Neural progenitor cell (in vitro differentiated cells): ENCODE data around the gene MOCOS. TPM values are rescaled to one million over a fixed set of nuclear protein-coding genes. Genes with fewer than 3 reads are reported as not detected.

Source experiments
- DNase-seq: peaks from one replicate; pipeline ENCODE4 v3.0.0-alpha.2; 2016; ENCODE audit warnings: low spot score
- H2AFZ ChIP-seq: fragments of 200-600 bp; sonication (generic); replicated peaks from 2 replicates; pipeline ENCODE4 v1.6.1; 2016; ENCODE audit warnings: antibody characterized with exemption
- H3F3A ChIP-seq: fragments of 200-600 bp; sonication (generic); 2 replicates; pipeline ENCODE4 v1.6.1; 2016; ENCODE audit warnings: antibody characterized with exemption, low read depth
- H3K27ac ChIP-seq: fragments of 200-600 bp; sonication (generic); 2 replicates; pipeline ENCODE4 v1.5.1; 2016; ENCODE audit warnings: mild to moderate bottlenecking
- H3K27me3 ChIP-seq: fragments of 200-600 bp; sonication (generic); 2 replicates; pipeline ENCODE4 v1.6.1; 2016; ENCODE audit warnings: mild to moderate bottlenecking, moderate library complexity
- H3K36me3 ChIP-seq: fragments of 200-600 bp; sonication (generic); 2 replicates; pipeline ENCODE4 v1.5.1; 2016
- H3K4me1 ChIP-seq: fragments of 200-600 bp; sonication (generic); 2 replicates; pipeline ENCODE4 v1.6.1; 2016; ENCODE audit warnings: mixed run types
- H3K4me2 ChIP-seq: fragments of 200-600 bp; sonication (generic); 2 replicates; pipeline ENCODE4 v1.6.1; 2016
- H3K4me3 ChIP-seq: fragments of 200-600 bp; sonication (generic); 2 replicates; pipeline ENCODE4 v1.5.1; 2016
- H3K79me2 ChIP-seq: fragments of 200-600 bp; sonication (generic); 2 replicates; pipeline ENCODE4 v1.6.1; 2016; ENCODE audit warnings: low read depth
- H3K9ac ChIP-seq: fragments of 200-600 bp; sonication (generic); 2 replicates; pipeline ENCODE4 v1.6.1; 2016
- H3K9me3 ChIP-seq: fragments of 200-600 bp; sonication (generic); 2 replicates; pipeline ENCODE4 v1.5.1; 2016; ENCODE audit warnings: low read depth
- H4K20me1 ChIP-seq: fragments of 200-600 bp; sonication (generic); 2 replicates; pipeline ENCODE4 v1.6.1; 2016; ENCODE audit warnings: low read depth
- H3K27ac Mint-ChIP-seq: 3 replicates; pipeline ENCODE4 v1.8.0; 2021; ENCODE audit warnings: mixed read lengths
- H3K27me3 Mint-ChIP-seq: 2 replicates; pipeline ENCODE4 v1.8.0; 2022; ENCODE audit warnings: low read depth, mild to moderate bottlenecking, inconsistent platforms, moderate library complexity, mixed read lengths; ENCODE audit not compliant: insufficient read depth
- H3K36me3 Mint-ChIP-seq: 3 replicates; pipeline ENCODE4 v1.8.0; 2021; ENCODE audit warnings: mixed read lengths
- H3K4me1 Mint-ChIP-seq: 3 replicates; pipeline ENCODE4 v1.8.0; 2021; ENCODE audit warnings: mixed read lengths
- H3K4me3 Mint-ChIP-seq: 3 replicates; pipeline ENCODE4 v1.8.0; 2021; ENCODE audit warnings: mild to moderate bottlenecking, moderate library complexity, mixed read lengths
- H3K9me3 Mint-ChIP-seq: 3 replicates; pipeline ENCODE4 v1.8.0; 2020; ENCODE audit warnings: mixed read lengths
- CTCF ChIP-seq: fragments of 200-600 bp; sonication (generic); IDR thresholded peaks from 2 replicates; pipeline ENCODE4 v1.5.1; 2017; ENCODE audit warnings: antibody characterized with exemption, mild to moderate bottlenecking
- EZH2 ChIP-seq: fragments of 200-600 bp; sonication (generic); IDR thresholded peaks from 2 replicates; pipeline ENCODE4 v1.6.1; 2017; ENCODE audit warnings: antibody characterized with exemption, mild to moderate bottlenecking, moderate library complexity
- EZH2phosphoT487 ChIP-seq: fragments of 200-600 bp; sonication (generic); IDR thresholded peaks from 2 replicates; pipeline ENCODE4 v1.6.1; 2017; ENCODE audit warnings: antibody characterized with exemption
- total RNA-seq: library from RNA; depleted of rRNA; stranded (reverse); fragments of >200 nt; gene quantifications from 2 replicates; pipeline ENCODE4 v1.2.3, GENCODE V29; 2015; ENCODE audit warnings: low replicate concordance

The MOCOS gene
- total RNA-seq, 1 donor from 2014 or later, result 0.36 TPM

DNA sequence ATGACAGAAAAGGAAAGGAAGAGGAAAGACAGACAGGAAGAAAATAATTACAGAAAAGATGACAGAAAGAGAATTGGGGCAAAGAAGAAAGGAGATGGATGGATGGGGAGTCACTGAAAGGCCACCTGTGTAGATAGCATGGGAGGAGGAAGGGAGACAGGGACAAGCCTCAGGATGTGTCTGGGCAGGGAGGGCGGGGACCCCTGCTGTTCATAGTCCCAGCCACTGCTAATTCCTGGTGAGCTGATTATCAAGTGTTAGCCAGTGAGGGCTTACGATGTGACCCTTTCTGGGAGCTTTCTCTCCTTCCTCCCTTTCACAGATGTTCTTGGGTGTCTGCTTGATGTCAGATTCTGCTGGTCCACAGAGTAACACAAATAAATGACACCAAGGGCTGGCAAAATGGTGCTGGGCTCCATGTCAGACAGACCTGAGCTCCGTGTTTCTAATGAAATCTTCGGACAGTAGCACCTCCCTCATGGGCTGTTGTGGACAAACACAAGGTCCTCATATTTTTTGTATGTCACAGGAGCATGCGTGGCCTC, 123.8 kb downstream of the MOCOS start:
- Mint-ChIP-seq H3K4me3 (no peak overlapping the region), H3K4me1 (peaks cover 41% of the 10 kb centered on the region), H3K9me3 (no peaks in the 10 kb centered on the region), H3K27ac (no peak overlapping the region), H3K36me3 (peaks cover 19% of the 10 kb centered on the region), H3K27me3 (no peaks in the 10 kb centered on the region)
- Histone ChIP-seq H3K27me3 (no peaks in the 10 kb centered on the region), H4K20me1 (peaks cover 100% of the 10 kb centered on the region), H2AFZ (no peak overlapping the region), H3K36me3 (no peaks in the 10 kb centered on the region), H3K9ac (no peak overlapping the region), H3K4me1 (peaks cover 37% of the 10 kb centered on the region), H3K27ac (no peak overlapping the region), H3K79me2 (peaks cover 100% of the 10 kb centered on the region), H3K9me3 (no peaks in the 10 kb centered on the region), H3K4me3 (no peak overlapping the region), H3F3A (peaks cover 25% of the 10 kb centered on the region), H3K4me2 (no peak overlapping the region)
- TF ChIP-seq CTCF (no peak), EZH2phosphoT487 (no peak), EZH2 (no peak)
- no peak for DNase-seq

GRCh38 chr18:36312806-36313395, 125.6 kb downstream of the MOCOS start:
- H3K9me3 ChIP-seq, result peaks cover 9% of the 10 kb centered on the region
- Mint-ChIP-seq H3K4me3 (no peak overlapping the region), H3K9me3 (peaks cover 8% of the 10 kb centered on the region), H3K27me3 (no peaks in the 10 kb centered on the region), H3K4me1 (peaks cover 43% of the 10 kb centered on the region), H3K27ac (peak overlapping the region; percentile 78), H3K36me3 (peaks cover 25% of the 10 kb centered on the region)
- no peak for DNase-seq
- no peak overlapping the region for H3K9ac ChIP-seq
- peaks cover 5% of the 10 kb centered on the region for H3K36me3 ChIP-seq
- H4K20me1 ChIP-seq, result peaks cover 85% of the 10 kb centered on the region
- no peak overlapping the region for H3K4me3 ChIP-seq
- TF ChIP-seq CTCF, result no peak
- TF ChIP-seq EZH2, result no peak
- no peak for TF ChIP-seq EZH2phosphoT487
- H3K27ac ChIP-seq, result no peak overlapping the region
- H3K4me1 ChIP-seq, result peaks cover 40% of the 10 kb centered on the region
- H3K79me2 ChIP-seq, result peaks cover 100% of the 10 kb centered on the region
- no peaks in the 10 kb centered on the region for H3K27me3 ChIP-seq
- H3K4me2 ChIP-seq, result no peak overlapping the region
- no peak overlapping the region for H2AFZ ChIP-seq
- H3F3A ChIP-seq, result peaks cover 29% of the 10 kb centered on the region

DNA sequence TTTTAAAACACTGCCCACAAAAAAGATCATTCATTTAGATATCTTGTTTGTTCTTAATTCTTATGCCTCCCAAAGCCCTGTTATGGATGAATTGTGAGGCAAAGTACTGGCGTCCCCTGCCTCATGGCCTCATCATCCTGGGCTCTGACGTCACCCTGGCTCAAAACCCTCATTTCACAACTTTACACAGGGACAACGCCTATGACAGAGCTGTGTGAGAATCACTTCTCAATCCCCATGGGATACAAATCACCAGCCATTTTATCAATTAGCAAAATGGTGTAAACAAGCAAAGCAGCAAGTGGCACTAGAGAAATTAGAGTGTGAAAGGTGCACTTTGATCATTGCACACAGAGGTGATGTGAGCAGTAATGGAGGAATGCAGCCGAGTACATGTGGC, 126.8 kb downstream of the MOCOS start:
- Histone ChIP-seq H3K36me3 (peaks cover 7% of the 10 kb centered on the region), H3K79me2 (peaks cover 100% of the 10 kb centered on the region), H3K27ac (no peak overlapping the region), H3F3A (peaks cover 34% of the 10 kb centered on the region), H3K9ac (no peak overlapping the region), H2AFZ (no peak overlapping the region), H3K4me2 (no peak overlapping the region), H3K4me1 (peaks cover 40% of the 10 kb centered on the region), H3K27me3 (no peaks in the 10 kb centered on the region), H3K9me3 (peaks cover 19% of the 10 kb centered on the region), H3K4me3 (no peak overlapping the region), H4K20me1 (peaks cover 73% of the 10 kb centered on the region)
- H3K4me1 Mint-ChIP-seq, result peaks cover 41% of the 10 kb centered on the region
- no peak overlapping the region for H3K27ac Mint-ChIP-seq
- TF ChIP-seq CTCF, result no peak
- TF ChIP-seq EZH2phosphoT487, result no peak
- TF ChIP-seq EZH2, result no peak
- DNase-seq, result no peak
- peaks cover 20% of the 10 kb centered on the region for H3K9me3 Mint-ChIP-seq
- H3K36me3 Mint-ChIP-seq, result peaks cover 33% of the 10 kb centered on the region
- no peak overlapping the region for H3K4me3 Mint-ChIP-seq
- H3K27me3 Mint-ChIP-seq, result no peaks in the 10 kb centered on the region
